Neuron (in vitro differentiated cells): Measurements from ENCODE around the gene PRR5.
"Not testable (repeated sequence)": the region's sequence is repeated elsewhere in the genome, so short reads cannot be mapped to it uniquely, and the experiment has no call there.

Experiments
- H2AFZ ChIP-seq: one replicate; pipeline ENCODE4 v1.6.1; 2013; ENCODE audit warnings: low read depth, mild to moderate bottlenecking, inconsistent platforms, low read length, moderate library complexity
- H3K27me3 ChIP-seq: one replicate; pipeline ENCODE4 v1.6.1; 2013; ENCODE audit warnings: low read length; ENCODE audit not compliant: insufficient read depth
- H3K36me3 ChIP-seq: one replicate; pipeline ENCODE4 v1.6.1; 2013; ENCODE audit warnings: low read length; ENCODE audit not compliant: insufficient read depth
- H3K4me1 ChIP-seq: one replicate; pipeline ENCODE4 v1.6.1; 2013; ENCODE audit warnings: low read length; ENCODE audit not compliant: insufficient read depth
- H3K4me3 ChIP-seq: 2 replicates; pipeline ENCODE4 v1.5.1; 2013; ENCODE audit warnings: mild to moderate bottlenecking, low read length, moderate library complexity
- H3K9me3 ChIP-seq: one replicate; pipeline ENCODE4 v1.6.1; 2013; ENCODE audit warnings: low read length

The PRR5 gene

GRCh38 chr22:44678556-44679305 lies 23.3 kb upstream of the PRR5 start:
- Histone ChIP-seq H3K9me3 (no peaks in the 10 kb centered on the region), H3K27me3 (no peaks in the 10 kb centered on the region), H3K4me3 (no peak overlapping the region), H2AFZ (no peak overlapping the region), H3K4me1 (peaks cover 4% of the 10 kb centered on the region), H3K36me3 (no peaks in the 10 kb centered on the region)

DNA sequence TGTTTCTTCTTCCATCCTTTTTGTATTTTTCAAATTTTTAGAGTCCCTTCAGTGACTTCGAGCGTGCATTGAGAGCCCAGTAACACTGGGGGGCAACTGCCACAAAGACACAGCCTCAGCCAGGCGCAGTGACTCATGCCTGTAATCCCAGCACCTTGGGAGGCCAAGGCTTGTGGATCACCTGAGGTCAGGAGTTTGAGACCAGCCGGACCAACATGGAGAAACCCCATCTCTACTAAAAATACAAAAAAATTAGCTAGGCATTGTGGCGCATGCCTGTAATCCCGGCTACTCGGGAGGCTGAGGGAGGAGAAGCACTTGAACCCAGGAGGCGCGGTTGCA lies 22.7 kb upstream of the PRR5 start:
- H3K4me3 ChIP-seq, H3K36me3 ChIP-seq, H3K4me1 ChIP-seq, H3K9me3 ChIP-seq, H3K27me3 ChIP-seq, H2AFZ ChIP-seq: not testable (repeated sequence)

- peaks cover 4% of the 10 kb centered on the region for H3K4me1 ChIP-seq
- H3K36me3 ChIP-seq, result no peaks in the 10 kb centered on the region
- H2AFZ ChIP-seq, result no peak overlapping the region
- no peaks in the 10 kb centered on the region for H3K9me3 ChIP-seq
- H3K4me3 ChIP-seq, result no peak overlapping the region
- no peaks in the 10 kb centered on the region for H3K27me3 ChIP-seq
Measured at GRCh38 chr22:44680058-44680457, 21.9 kb upstream of the PRR5 start.

GRCh38 chr22:44680481-44680894 lies 21.5 kb upstream of the PRR5 start:
- H3K36me3 ChIP-seq, result no peaks in the 10 kb centered on the region
- H3K4me3 ChIP-seq, result no peak overlapping the region
- peaks cover 4% of the 10 kb centered on the region for H3K4me1 ChIP-seq
- H3K9me3 ChIP-seq, result no peaks in the 10 kb centered on the region
- no peaks in the 10 kb centered on the region for H3K27me3 ChIP-seq
- H2AFZ ChIP-seq, result no peak overlapping the region

- no peaks in the 10 kb centered on the region for H3K27me3 ChIP-seq
- no peak overlapping the region for H2AFZ ChIP-seq
- no peaks in the 10 kb centered on the region for H3K36me3 ChIP-seq
- H3K4me1 ChIP-seq, result no peaks in the 10 kb centered on the region
- H3K9me3 ChIP-seq, result no peaks in the 10 kb centered on the region
- H3K4me3 ChIP-seq, result no peak overlapping the region
Measured at GRCh38 chr22:44682556-44683168, 19.3 kb upstream of the PRR5 start.

GRCh38 chr22:44683237-44683636 lies 18.8 kb upstream of the PRR5 start:
- Histone ChIP-seq H3K4me3 (no peak overlapping the region), H3K36me3 (no peaks in the 10 kb centered on the region), H3K27me3 (no peaks in the 10 kb centered on the region), H3K4me1 (no peaks in the 10 kb centered on the region), H3K9me3 (no peaks in the 10 kb centered on the region), H2AFZ (no peak overlapping the region)

GRCh38 chr22:44683881-44684280 lies 18.1 kb upstream of the PRR5 start:
- no peak overlapping the region for H3K4me3 ChIP-seq
- no peaks in the 10 kb centered on the region for H3K36me3 ChIP-seq
- no peaks in the 10 kb centered on the region for H3K4me1 ChIP-seq
- no peak overlapping the region for H2AFZ ChIP-seq
- H3K9me3 ChIP-seq, result no peaks in the 10 kb centered on the region
- no peaks in the 10 kb centered on the region for H3K27me3 ChIP-seq

DNA sequence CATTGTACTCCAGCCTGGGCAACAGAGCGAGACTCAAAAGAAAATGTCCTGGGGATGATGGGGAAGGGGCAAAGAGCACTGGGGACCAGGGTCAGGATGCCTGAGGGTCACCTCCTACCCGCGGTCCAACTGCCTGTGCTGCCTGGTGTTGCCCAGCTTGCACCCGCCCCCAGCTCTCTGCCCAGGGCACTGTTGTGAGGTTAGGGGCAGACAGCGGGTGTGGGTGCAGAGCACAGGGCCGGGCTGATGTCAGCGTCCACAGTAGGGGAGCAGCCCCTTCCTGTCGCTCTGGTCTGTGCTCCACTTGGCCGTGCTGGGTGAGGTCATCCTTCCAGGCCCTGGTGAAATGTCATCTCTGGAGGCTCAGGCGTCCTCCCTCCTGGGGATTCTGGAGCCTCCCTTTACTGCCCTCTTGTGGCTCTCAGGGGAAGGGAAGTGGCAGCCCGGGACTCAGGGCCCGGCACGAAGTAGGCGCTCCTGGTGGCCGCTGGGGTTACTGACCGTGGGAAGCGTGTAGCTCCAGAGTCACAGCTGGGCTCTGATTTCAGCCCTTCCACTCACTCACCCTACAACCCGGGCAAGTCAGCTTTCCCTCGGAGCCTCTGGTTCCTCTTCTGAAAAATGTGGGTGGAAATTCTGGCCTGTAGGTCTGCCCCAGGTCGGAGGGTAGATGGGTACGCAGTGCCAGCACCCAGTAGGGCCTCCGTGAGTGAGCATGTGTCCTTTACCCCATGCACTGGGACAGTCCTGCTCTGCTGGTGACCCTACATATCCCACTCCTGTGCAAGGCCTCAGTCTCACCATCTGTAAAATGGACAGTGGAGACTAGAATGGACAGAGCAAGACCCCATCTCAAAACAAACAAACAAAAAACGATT lies 17.3 kb upstream of the PRR5 start:
- Histone ChIP-seq H3K9me3 (no peaks in the 10 kb centered on the region), H3K27me3 (no peaks in the 10 kb centered on the region), H3K4me1 (no peaks in the 10 kb centered on the region), H3K36me3 (no peaks in the 10 kb centered on the region), H3K4me3 (no peak overlapping the region), H2AFZ (no peak overlapping the region)

DNA sequence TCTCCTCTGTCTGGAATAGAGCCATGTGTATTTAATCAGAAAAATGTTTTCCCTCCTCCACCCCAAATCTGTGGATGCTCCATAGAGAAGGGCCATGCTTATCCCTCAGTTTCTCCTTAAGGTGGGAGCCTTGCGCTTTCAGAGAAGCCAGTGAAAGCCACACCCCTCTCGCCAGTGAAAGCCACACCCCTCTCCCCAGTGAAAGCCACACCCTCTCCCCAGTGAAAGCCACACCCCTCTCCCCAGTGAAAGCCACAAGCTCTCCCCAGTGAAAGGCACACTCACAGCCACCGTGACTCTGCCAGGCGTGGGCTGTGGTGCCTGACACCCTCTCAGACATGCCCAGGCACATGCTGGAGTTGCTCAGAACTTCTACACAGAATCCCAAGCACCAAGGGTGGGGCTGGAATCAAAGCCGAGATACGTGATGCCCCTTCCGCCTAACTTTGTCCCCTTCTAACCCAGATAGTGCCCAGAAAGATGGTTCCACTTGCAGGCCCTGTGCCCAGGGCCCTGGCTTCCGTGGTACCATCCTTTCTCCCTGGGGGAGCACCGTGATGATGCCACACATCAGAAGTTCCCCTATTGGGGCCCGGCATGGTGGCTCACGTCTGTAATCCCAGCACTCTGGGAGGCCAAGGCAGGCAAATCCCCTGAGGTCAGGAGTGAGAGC lies 16.5 kb upstream of the PRR5 start:
- H3K9me3 ChIP-seq, result no peaks in the 10 kb centered on the region
- no peak overlapping the region for H2AFZ ChIP-seq
- no peak overlapping the region for H3K4me3 ChIP-seq
- no peaks in the 10 kb centered on the region for H3K27me3 ChIP-seq
- H3K4me1 ChIP-seq, result no peaks in the 10 kb centered on the region
- no peaks in the 10 kb centered on the region for H3K36me3 ChIP-seq

DNA sequence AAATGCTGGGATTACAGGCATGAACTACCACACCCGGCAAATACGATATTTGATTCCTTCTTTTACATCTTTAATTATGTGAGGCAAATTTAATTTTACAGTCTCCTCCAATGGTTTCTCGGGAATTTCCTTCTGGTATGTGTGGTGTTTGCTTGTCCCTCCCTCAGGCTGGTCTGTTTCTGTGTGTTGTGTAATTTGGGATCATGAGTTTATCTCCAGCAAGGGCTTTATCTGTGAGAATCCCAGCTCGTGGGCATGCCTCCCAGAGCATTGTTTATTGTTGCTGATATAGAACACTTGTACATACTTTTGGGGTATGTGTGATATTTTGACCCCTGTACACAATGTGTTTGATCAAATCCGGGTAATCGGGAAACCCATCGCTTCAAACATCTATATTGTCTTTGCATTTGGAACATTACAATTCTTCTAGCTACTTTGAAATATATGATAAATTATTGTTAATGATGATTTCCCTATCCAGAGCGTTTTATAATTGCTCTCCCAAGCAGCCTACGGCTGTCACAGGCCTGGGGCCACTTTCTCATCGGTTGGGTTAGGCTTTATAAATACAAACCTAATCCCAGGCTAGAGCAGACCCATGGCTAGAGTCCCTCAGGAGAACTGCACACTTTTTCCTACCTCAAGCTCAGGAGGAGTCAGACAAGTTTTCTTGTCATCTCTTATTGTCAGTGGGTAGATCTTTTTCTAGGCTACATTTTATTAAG lies 15.0 kb upstream of the PRR5 start:
- Histone ChIP-seq H2AFZ (no peak overlapping the region), H3K36me3 (no peaks in the 10 kb centered on the region), H3K27me3 (no peaks in the 10 kb centered on the region), H3K9me3 (no peaks in the 10 kb centered on the region), H3K4me1 (no peaks in the 10 kb centered on the region), H3K4me3 (no peak overlapping the region)

- Histone ChIP-seq H3K9me3 (no peaks in the 10 kb centered on the region), H3K27me3 (no peaks in the 10 kb centered on the region), H3K4me1 (no peaks in the 10 kb centered on the region), H3K36me3 (no peaks in the 10 kb centered on the region), H3K4me3 (no peak overlapping the region), H2AFZ (no peak overlapping the region)
Measured at GRCh38 chr22:44689173-44689572, 12.8 kb upstream of the PRR5 start.

DNA sequence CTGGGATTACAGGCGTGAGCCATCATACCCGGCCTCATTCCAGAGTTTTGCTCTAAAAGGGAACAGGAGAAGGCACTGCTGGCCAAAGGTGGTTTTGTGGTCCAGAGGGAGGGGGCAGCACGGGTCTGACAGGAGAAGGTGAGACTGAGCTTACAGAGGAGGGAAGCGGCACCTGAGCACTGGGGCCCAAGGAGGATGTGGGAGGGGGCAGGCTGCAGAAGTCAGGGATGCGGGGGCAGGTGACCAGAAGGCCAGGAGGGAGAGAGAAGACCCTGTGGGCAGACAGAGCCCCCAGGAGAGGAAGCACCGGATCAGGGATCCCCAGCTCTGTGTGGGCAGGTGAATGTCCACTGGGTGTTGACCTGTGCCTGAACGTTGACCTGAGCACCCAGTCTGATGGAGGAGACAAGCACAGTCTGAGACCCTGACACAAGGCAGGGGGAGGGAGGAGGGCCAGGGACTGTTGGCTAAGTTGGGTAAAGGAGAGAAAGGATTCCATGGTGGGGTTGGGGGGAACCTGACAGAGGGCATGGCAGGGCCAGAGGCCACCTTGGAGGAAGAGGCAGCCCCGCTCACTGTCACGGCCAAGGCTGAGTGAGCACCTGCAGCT lies 12.0 kb upstream of the PRR5 start:
- Histone ChIP-seq H3K4me3 (no peak overlapping the region), H3K9me3 (no peaks in the 10 kb centered on the region)

More for the DNA sequence above, 12.0 kb upstream of the PRR5 start:
- no peak overlapping the region for H2AFZ ChIP-seq
- no peaks in the 10 kb centered on the region for H3K4me1 ChIP-seq
- no peaks in the 10 kb centered on the region for H3K36me3 ChIP-seq
- no peaks in the 10 kb centered on the region for H3K27me3 ChIP-seq
